Measurements from ENCODE around the gene TRIM59.

- TF ChIP-seq POLR2AphosphoS5 (IDR thresholded peaks at IDR 0.05): no peak
- no peak for TF ChIP-seq POLR2A (IDR thresholded peaks at IDR 0.05)
- no peak for TF ChIP-seq CTCF (IDR thresholded peaks at IDR 0.05)
These were observed 25.6 kb upstream of the TRIM59 start for GRCh38 chr3:160475153-160475552.

All from suprapubic skin (tissue), 4 donors.